Left lung (tissue), 10 donors: ENCODE results near the gene TRIM9. TPM values are rescaled to one million over a fixed set of nuclear protein-coding genes. Genes with fewer than 3 reads are reported as not detected.
A peak's percentile ranks its signal among the peaks of the same experiment; 100 is the strongest.

Experiments
- ATAC-seq: fragments of 200-7000 bp; cut with Tn5 transposase; one replicate; pipeline ENCODE4 v1.9.1; 2020; ENCODE audit warnings: moderate library complexity
- DNase-seq, 4 donors: peaks; one replicate each; pipeline ENCODE4 v3.0.0-alpha.2; 2013 to 2020
- H3K27ac ChIP-seq, 2 donors: fragments of 200-600 bp; sonication (generic) in 1 of 2; one replicate each; pipeline versions ENCODE4 v1.5.0 to v1.8.0; 2020 to 2021
- H3K27me3 ChIP-seq, 2 donors: fragments of 200-600 bp; sonication (generic) in 1 of 2; one replicate each; pipeline versions ENCODE4 v1.5.0 to v1.8.0; 2020 to 2021
- H3K36me3 ChIP-seq, 2 donors: fragments of 200-600 bp; sonication (generic) in 1 of 2; one replicate each; pipeline versions ENCODE4 v1.5.0 to v1.8.0; 2020 to 2021
- H3K4me1 ChIP-seq, 2 donors: fragments of 200-600 bp; one replicate each; pipeline ENCODE4 v1.8.0; 2021
- H3K4me3 ChIP-seq, 2 donors: fragments of 200-600 bp; sonication (generic) in 1 of 2; one replicate each; pipeline versions ENCODE4 v1.5.0 to v1.8.0; 2020 to 2021; ENCODE audit warnings: mild to moderate bottlenecking in 1 of 2
- H3K9me3 ChIP-seq, 2 donors: fragments of 200-600 bp; sonication (generic) in 1 of 2; one replicate each; pipeline versions ENCODE4 v1.5.0 to v1.8.0; 2020 to 2021
- CTCF ChIP-seq, 2 donors: fragments of 200-600 bp; sonication (generic) in 1 of 2; IDR thresholded peaks; one replicate each; pipeline versions ENCODE4 v1.5.0 to v1.8.0; 2021; ENCODE audit warnings: antibody characterized with exemption in 2 of 2
- intact Hi-C, 2 donors: fragments of 100-400 bp; cut with DNase I; formaldehyde crosslinking; loops; one replicate each; pipeline versions ENCODE4 v1.11.2 to v1.14.2; 2022
- polyA plus RNA-seq, 6 donors: library from polyadenylated mRNA; unstranded; fragments of 120-200 nt; gene quantifications; one replicate each; pipeline ENCODE4 v1.2.1, GENCODE V29; 2013; ENCODE audit not compliant: insufficient read length in 6 of 6
- total RNA-seq, 2 donors: library from RNA; stranded (reverse); fragmentation: NEBNext Ultra II Directional; extraction: Animal tissue kit (Norgen Biotek cat#: 25700); gene quantifications; one replicate each; pipeline ENCODE4 v1.2.1, GENCODE V29; 2021
- donor health status: DM: no; HTN: yes; CAD: no.
- donor health status: DM: no; HTN: no; CAD: no.

Gene TRIM9
- total and polyA plus RNA-seq, 8 donors, result 0.47 to 1.4 (median 1.0) TPM

- Histone ChIP-seq H3K27ac (no peak overlapping the region), H3K9me3 (no peaks in the 10 kb centered on the region), H3K27me3 (no peaks in the 10 kb centered on the region), H3K4me3 (no peak overlapping the region), H3K36me3 (no peaks in the 10 kb centered on the region), H3K4me1 (no peaks in the 10 kb centered on the region)
- no peak for ATAC-seq
- TF ChIP-seq CTCF (IDR thresholded peaks at IDR 0.05), result no peak
- intact Hi-C loops, result no loop called here
- peak in 2 of 4 donors; percentile 85 to 86 for DNase-seq
Measured at GRCh38 chr14:51056421-51056820, 38.5 kb downstream of the TRIM9 start.

GRCh38 chr14:51053157-51053556, 41.7 kb downstream of the TRIM9 start:
- intact Hi-C loops, result no loop called here
- no peak overlapping the region for H3K4me3 ChIP-seq
- DNase-seq (no peak), ATAC-seq (no peak)
- H3K9me3 ChIP-seq, result no peaks in the 10 kb centered on the region
- no peaks in the 10 kb centered on the region for H3K27me3 ChIP-seq
- H3K36me3 ChIP-seq, result no peaks in the 10 kb centered on the region
- no peak overlapping the region for H3K27ac ChIP-seq
- no peaks in the 10 kb centered on the region for H3K4me1 ChIP-seq
- no peak for TF ChIP-seq CTCF (IDR thresholded peaks at IDR 0.05)

GRCh38 chr14:51044961-51045360, 49.9 kb downstream of the TRIM9 start:
- H3K27ac ChIP-seq, result no peak overlapping the region
- no peaks in the 10 kb centered on the region for H3K27me3 ChIP-seq
- ATAC-seq (no peak), DNase-seq (no peak)
- no peak for TF ChIP-seq CTCF (IDR thresholded peaks at IDR 0.05)
- no peaks in the 10 kb centered on the region for H3K9me3 ChIP-seq
- intact Hi-C loops, result no loop called here
- H3K36me3 ChIP-seq, result no peaks in the 10 kb centered on the region
- no peak overlapping the region for H3K4me3 ChIP-seq
- H3K4me1 ChIP-seq, result no peaks in the 10 kb centered on the region

GRCh38 chr14:51041883-51042282, 53.0 kb downstream of the TRIM9 start:
- no peak for TF ChIP-seq CTCF (IDR thresholded peaks at IDR 0.05)
- intact Hi-C loops, result no loop called here
- Histone ChIP-seq H3K4me3 (no peak overlapping the region), H3K36me3 (no peaks in the 10 kb centered on the region), H3K9me3 (no peaks in the 10 kb centered on the region), H3K27ac (no peak overlapping the region), H3K4me1 (no peaks in the 10 kb centered on the region), H3K27me3 (no peaks in the 10 kb centered on the region)
- no peak for DNase-seq
- no peak for ATAC-seq

GRCh38 chr14:51041108-51041531, 53.8 kb downstream of the TRIM9 start:
- Histone ChIP-seq H3K4me1 (no peaks in the 10 kb centered on the region), H3K36me3 (no peaks in the 10 kb centered on the region), H3K27ac (no peak overlapping the region), H3K27me3 (no peaks in the 10 kb centered on the region), H3K9me3 (no peaks in the 10 kb centered on the region), H3K4me3 (no peak overlapping the region)
- ATAC-seq (no peak), DNase-seq (no peak)
- TF ChIP-seq CTCF (IDR thresholded peaks at IDR 0.05), result no peak
- intact Hi-C loops, result no loop called here
